Vagina (tissue), 2 donors: ENCODE measurements around the gene CTNND2. TPM values are rescaled to one million over a fixed set of nuclear protein-coding genes. Genes with fewer than 3 reads are reported as not detected.
"Not testable (repeated sequence)": the region's sequence is repeated elsewhere in the genome, so short reads cannot be mapped to it uniquely, and the experiment has no call there.

Source experiments
- DNase-seq, 2 donors: peaks; one replicate each; pipeline ENCODE4 v3.0.0-alpha.2; 2017; ENCODE audit errors: extremely low spot score in 2 of 2
- H3K27ac ChIP-seq: fragments of 200-600 bp; sonication (generic); one replicate; pipeline ENCODE4 v1.5.1; 2019
- H3K27me3 ChIP-seq: fragments of 200-600 bp; sonication (generic); one replicate; pipeline ENCODE4 v1.5.1; 2019
- H3K36me3 ChIP-seq, 2 donors: fragments of 200-600 bp; sonication (generic); one replicate each; pipeline ENCODE4 v1.5.1; 2017 to 2019
- H3K4me1 ChIP-seq: fragments of 200-600 bp; sonication (generic); one replicate; pipeline ENCODE4 v1.5.1; 2019
- H3K4me3 ChIP-seq, 2 donors: fragments of 200-600 bp; sonication (generic); 1 replicate in 1 of 2; 2 replicates in 1 of 2; pipeline ENCODE4 v1.5.1; 2016 to 2019
- H3K9me3 ChIP-seq: fragments of 200-600 bp; sonication (generic); one replicate; pipeline ENCODE4 v1.5.1; 2019
- CTCF ChIP-seq, 3 experiments: fragments of 450-650 bp in 2 of 3; fragments of 200-600 bp in 1 of 3; sonication (generic) in 1 of 3; IDR thresholded peaks; one replicate each; pipeline ENCODE4 v1.5.1; 2017 to 2019; ENCODE audit warnings: antibody characterized with exemption in 3 of 3, mild to moderate bottlenecking in 2 of 3, moderate library complexity in 2 of 3
- POLR2A ChIP-seq, 2 donors: fragments of 450-650 bp; IDR thresholded peaks; one replicate each; pipeline ENCODE4 v1.6.1; 2017; ENCODE audit warnings: antibody characterized with exemption in 2 of 2, mild to moderate bottlenecking in 2 of 2, moderate library complexity in 2 of 2
- POLR2AphosphoS5 ChIP-seq, 2 donors: sonication (generic); formaldehyde crosslinking; IDR thresholded peaks; one replicate each; pipeline ENCODE4 v1.9.0; 2017; ENCODE audit warnings: antibody characterized with exemption in 2 of 2, mild to moderate bottlenecking in 2 of 2, low read depth in 1 of 2; ENCODE audit not compliant: insufficient read depth in 1 of 2
- intact Hi-C: fragments of 100-400 bp; cut with DNase I; formaldehyde crosslinking; loops from one replicate; pipeline ENCODE4 v1.15.1; 2023
- total RNA-seq: library from RNA; depleted of rRNA; stranded (reverse); fragments of >200 nt; gene quantifications from one replicate; pipeline ENCODE4 v1.2.3, GENCODE V29; 2016

The CTNND2 gene
- total RNA-seq, 1 donor from 2014 or later, result 1.7 TPM

GRCh38 chr5:11852717-11853087 is 51.5 kb downstream of the CTNND2 start:
- no peaks in the 10 kb centered on the region for H3K4me1 ChIP-seq
- intact Hi-C loops, result no loop called here
- no peak for DNase-seq
- H3K27ac ChIP-seq, result no peak overlapping the region
- TF ChIP-seq POLR2AphosphoS5 (IDR thresholded peaks at IDR 0.05; ENCODE audit: insufficient read depth in 1 of 2, low read depth in 1 of 2), result no peak
- TF ChIP-seq CTCF (IDR thresholded peaks at IDR 0.05), result no peak
- no peak for TF ChIP-seq POLR2A (IDR thresholded peaks at IDR 0.05)
- H3K9me3 ChIP-seq, result no peaks in the 10 kb centered on the region
- H3K4me3 ChIP-seq, result no peak overlapping the region
- no peaks in the 10 kb centered on the region for H3K27me3 ChIP-seq
- no peaks in the 10 kb centered on the region for H3K36me3 ChIP-seq

GRCh38 chr5:11851965-11852716 is 52.1 kb downstream of the CTNND2 start:
- H3K27ac ChIP-seq, result no peak overlapping the region
- H3K4me1 ChIP-seq, result no peaks in the 10 kb centered on the region
- no peaks in the 10 kb centered on the region for H3K9me3 ChIP-seq
- intact Hi-C loops, result no loop called here
- H3K4me3 ChIP-seq, result no peak overlapping the region
- no peaks in the 10 kb centered on the region for H3K36me3 ChIP-seq
- TF ChIP-seq POLR2AphosphoS5 (IDR thresholded peaks at IDR 0.05; ENCODE audit: insufficient read depth in 1 of 2, low read depth in 1 of 2), result no peak
- no peak for TF ChIP-seq CTCF (IDR thresholded peaks at IDR 0.05)
- TF ChIP-seq POLR2A (IDR thresholded peaks at IDR 0.05), result no peak
- no peak for DNase-seq
- H3K27me3 ChIP-seq, result no peaks in the 10 kb centered on the region

GRCh38 chr5:11851416-11851815 is 52.8 kb downstream of the CTNND2 start:
- intact Hi-C loops, result no loop called here
- Histone ChIP-seq H3K4me1 (no peaks in the 10 kb centered on the region), H3K27ac (no peak overlapping the region), H3K27me3 (no peaks in the 10 kb centered on the region), H3K9me3 (no peaks in the 10 kb centered on the region), H3K36me3 (no peaks in the 10 kb centered on the region), H3K4me3 (no peak overlapping the region)
- no peak for DNase-seq
- no peak for TF ChIP-seq CTCF (IDR thresholded peaks at IDR 0.05)

- DNase-seq, H3K4me1 ChIP-seq, intact Hi-C loops, H3K27me3 ChIP-seq, H3K27ac ChIP-seq, H3K36me3 ChIP-seq, H3K4me3 ChIP-seq: not testable (repeated sequence)
- peaks cover 11% of the 10 kb centered on the region for H3K9me3 ChIP-seq
Observed at GRCh38 chr5:11828566-11828965, 75.7 kb downstream of the CTNND2 start.

GRCh38 chr5:11822598-11822997 is 81.6 kb downstream of the CTNND2 start:
- Histone ChIP-seq H3K27ac (no peak overlapping the region), H3K4me3 (no peak overlapping the region), H3K9me3 (no peaks in the 10 kb centered on the region), H3K4me1 (no peaks in the 10 kb centered on the region), H3K36me3 (no peaks in the 10 kb centered on the region), H3K27me3 (no peaks in the 10 kb centered on the region)
- DNase-seq, result no peak
- TF ChIP-seq CTCF (IDR thresholded peaks at IDR 0.05) (no peak), POLR2AphosphoS5 (IDR thresholded peaks at IDR 0.05; ENCODE audit: insufficient read depth in 1 of 2, low read depth in 1 of 2) (no peak), POLR2A (IDR thresholded peaks at IDR 0.05) (no peak)
- intact Hi-C loops, result no loop called here
